ENCODE results near the gene NAA10.

Gene NAA10

DNA sequence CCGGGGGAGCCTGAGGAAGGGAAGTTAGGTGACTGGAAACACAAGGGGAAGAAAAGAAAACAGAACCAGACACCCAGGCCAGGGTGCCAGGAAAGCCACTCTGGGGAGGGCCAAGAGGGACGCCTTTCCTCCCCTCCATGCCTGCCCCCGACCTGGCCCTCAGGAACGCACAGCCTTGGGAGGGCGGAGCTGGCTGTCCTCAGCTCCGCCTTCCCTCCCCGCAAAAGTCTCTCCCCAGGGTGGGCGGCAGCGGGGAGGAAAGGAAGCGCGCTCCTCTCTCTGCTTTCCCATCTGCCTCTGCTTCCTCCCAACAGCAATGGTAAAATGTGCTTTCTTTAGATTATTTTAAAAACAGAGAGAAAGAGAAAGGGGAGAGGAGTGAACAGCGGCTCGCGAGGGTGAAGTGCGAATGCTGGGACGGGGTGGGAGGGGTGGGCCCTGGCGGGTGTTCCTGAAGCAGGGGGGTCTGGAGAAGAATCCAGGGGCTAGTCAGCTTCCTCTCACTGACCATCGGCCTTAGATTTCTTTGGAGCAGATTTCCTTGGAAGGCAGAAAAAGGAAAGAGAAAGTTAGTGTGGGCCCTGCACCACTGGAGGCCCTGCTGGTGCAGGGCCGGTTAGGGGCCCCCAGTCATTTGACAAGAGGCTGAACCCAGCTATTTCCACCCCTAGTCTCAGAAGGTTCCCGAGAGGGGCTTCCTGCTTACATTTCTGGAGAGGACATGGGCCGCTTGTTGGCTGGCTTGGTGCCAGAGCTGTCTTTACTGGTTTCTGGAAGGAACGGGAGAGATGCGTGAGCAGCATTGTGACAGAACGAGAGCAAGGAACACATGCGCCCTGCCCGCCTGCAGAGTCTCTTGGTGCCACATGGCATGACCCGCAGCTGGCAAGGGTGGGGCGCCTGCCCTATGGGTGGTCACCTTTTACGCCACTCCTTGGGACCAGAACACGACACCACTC is 14.3 kb upstream of the NAA10 start:
- no peak for DNase-seq (ENCODE audit: low read depth)

DNA sequence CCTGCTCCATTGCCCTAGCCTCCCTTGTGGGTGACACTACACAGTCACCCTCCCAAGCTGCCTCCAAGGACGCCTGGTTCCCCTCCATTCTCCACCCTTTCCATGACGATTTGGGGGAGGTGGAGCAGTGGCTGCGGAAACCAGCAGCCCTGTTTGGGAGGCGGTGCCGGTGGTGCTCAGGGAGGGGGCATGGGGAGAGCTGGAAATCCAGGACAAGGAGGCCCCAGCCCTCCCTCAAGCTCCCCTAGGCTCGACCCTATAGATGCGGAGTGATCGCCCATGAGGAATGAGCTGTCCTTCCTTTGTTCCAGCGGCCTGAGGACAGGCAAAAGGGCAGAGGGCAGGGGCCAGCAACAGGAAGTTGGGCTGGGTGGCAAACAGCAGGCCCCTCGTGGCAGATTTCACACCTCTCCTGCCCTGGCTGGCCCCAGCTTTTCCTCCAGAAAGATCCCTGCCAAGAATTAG is 13.2 kb upstream of the NAA10 start:
- no peak for DNase-seq (ENCODE audit: low read depth)

GRCh38 chrX:153947009-153947769 is 12.4 kb upstream of the NAA10 start:
- DNase-seq (ENCODE audit: low read depth) = peak; percentile 44

GRCh38 chrX:153945956-153946943 is 11.4 kb upstream of the NAA10 start:
- no peak for DNase-seq (ENCODE audit: low read depth)

GRCh38 chrX:153944800-153945150 is 9.9 kb upstream of the NAA10 start:
- no peak for DNase-seq (ENCODE audit: low read depth)

- no peak for DNase-seq (ENCODE audit: low read depth)
Observed at GRCh38 chrX:153944140-153944799, 9.4 kb upstream of the NAA10 start, which contains the start of gene RENBP. Gene RENBP, minus strand, starts transcription at chrX:153944643. Its CDS starts 33 bp downstream, at chrX:153944610.

DNA sequence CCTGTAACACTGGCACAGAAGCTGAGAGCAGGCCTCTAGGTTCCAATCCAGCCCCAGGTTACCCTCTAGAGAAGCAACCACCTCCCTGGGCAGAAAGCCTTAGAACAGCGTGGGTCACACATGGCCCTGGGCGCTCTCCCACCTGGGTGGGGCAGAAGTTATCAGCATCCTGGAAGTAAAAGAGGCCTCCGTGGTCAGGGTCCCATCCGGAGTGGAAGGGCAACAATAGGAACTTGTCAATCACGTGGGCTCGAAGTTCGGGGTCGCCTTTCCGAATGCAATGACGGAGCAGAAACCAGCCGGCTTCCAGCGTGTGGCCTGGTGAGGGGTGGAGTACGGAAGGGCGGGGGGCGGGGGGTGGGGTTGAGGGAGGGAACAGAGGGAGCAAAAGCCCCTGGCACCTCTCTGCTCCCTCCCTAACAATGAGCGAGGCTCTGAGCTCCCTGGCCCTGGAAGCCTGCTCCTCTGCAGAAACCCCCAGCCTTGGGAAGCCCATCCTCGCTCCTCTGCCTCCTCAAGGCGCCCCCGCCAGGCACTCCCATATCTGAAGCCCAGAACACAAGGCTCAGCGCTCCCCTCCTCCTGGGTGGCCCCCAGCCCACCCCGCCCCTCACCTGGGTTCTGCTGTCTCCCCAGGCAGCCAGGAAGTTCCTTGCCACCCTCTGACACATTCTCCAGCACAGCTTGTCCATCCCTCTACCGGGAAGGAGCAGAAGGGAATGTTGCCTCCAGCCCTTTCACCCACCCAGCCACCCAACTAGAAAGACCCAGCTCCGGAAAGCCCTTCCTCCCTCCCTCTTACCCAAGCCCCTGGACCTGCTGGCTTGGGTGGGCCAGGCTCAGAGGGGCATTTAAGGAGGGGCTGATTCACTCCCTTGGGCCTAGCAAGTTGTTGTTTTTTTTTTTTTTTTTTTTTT is 6.8 kb upstream of the NAA10 start:
- DNase-seq (ENCODE audit: low read depth) = no peak

DNA sequence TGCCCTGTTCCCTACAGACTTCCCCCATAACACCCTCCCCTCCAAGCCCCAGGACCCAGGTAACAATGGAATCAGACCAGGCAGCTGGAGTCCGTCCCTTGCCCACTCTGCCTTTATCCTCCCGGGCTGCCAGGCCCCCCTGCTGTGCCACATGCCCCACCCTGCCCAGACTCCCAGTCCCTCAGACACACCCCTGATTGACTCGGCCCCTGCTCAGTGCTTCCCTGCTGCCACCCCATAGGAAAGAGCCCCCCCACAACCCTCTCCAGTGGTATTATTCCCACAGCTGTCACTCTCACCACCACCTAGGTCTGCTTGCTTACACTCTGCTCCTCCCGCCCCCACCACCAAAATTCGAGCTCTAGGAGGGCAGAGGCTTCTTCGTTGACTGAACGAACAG is 4.7 kb upstream of the NAA10 start:
- no peak for DNase-seq (ENCODE audit: low read depth)

DNA sequence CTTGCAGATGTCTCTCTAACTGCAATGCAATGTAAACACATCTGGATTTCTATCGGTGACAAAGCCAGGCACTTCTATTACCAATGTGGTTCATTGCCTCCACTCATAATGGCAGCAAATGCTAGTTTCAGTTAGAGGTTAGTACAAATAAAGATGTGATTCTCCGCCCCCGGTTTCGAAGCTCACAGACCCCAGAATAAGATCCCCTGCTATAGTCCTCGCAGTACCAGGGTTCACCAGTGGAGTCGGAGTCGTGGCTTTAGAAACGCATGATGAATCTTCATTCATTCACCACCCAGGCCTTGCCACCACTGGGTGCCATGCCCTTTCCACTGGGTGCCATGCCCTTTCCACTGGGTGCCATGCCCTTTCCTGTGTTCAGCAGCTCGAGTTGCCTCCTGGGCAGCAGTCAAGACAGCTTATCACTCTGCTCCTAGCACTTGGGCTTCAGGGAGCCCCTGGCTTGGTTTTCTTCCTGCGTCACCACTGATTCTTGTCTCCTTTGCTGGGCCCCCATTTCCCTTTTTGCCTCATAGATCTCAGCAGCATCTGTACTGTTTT is 3.5 kb upstream of the NAA10 start:
- no peak for DNase-seq (ENCODE audit: low read depth)

DNA sequence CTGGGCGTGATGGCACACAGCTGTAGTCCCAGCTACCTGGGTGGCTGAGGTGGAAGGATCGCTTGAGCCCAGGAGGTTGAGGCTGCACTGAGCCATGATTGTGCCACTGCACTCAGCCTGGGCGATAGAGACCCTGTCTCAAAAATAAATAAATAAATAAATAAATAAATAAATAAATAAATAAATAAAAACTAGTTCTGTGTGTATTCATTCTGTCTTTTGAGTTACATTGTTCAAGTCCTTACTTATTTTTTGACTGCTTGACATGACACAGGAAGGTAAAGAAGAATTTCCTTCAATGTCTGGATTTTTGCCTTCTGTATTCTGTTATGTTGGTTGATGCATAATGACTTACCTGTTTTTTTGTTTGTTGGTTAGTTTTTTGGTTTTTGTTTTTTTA is 2.2 kb upstream of the NAA10 start:
- DNase-seq (ENCODE audit: low read depth) = no peak

GRCh38 chrX:153935326-153935851 is 552 bp upstream of the NAA10 start:
- DNase-seq (ENCODE audit: low read depth) = no peak

DNA sequence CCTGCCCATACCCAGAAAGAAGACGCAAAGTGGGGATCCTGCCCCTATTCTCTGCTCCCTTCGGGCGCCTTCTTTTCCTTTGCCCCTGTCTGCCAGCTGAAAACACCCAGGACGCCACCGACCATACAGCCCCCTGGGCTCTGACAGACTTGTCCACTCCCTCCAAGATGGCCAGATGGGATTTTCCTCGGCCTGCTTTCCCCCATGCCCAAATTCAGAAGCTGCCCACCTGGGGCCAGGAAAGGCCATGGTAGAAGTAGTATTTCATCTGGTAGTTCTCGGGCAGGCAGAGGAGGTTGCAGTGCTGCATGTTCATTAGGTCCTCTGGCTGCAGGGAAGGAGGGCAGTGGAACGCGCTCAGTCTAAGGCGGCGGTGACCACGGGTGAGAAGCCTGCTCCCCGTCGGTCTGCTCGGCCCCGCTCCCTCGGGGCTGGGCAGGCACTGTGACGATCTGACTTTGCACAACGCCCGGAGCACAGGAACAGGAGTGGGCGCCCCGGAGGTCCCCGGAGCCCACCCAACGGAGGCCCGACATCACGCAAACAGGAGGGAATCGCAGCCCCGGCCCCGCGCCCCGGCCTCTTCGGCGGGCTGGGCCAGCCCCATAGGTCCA is 582 bp downstream of the NAA10 start:
- DNase-seq (ENCODE audit: low read depth) = no peak

DNA sequence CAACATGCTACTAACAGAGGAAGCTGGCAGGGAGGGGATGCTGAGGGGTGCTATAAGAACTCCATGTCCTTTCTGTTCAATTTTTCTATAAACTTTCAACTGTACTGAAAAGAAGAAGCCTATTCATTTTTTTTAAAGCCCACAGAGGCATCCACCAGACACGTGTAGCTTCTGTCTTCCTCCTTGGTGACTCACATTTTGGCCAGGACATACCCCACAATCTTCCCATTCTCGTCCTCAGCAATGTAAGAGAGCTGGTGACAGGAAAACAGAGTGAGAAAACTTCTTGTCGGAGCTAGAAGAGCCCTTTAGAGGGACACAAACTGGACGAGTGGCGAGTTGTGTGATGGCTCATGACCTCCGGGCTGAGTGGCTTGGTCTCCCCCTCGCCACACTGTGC is 1.1 kb downstream of the NAA10 start:
- no peak for DNase-seq (ENCODE audit: low read depth)

DNA sequence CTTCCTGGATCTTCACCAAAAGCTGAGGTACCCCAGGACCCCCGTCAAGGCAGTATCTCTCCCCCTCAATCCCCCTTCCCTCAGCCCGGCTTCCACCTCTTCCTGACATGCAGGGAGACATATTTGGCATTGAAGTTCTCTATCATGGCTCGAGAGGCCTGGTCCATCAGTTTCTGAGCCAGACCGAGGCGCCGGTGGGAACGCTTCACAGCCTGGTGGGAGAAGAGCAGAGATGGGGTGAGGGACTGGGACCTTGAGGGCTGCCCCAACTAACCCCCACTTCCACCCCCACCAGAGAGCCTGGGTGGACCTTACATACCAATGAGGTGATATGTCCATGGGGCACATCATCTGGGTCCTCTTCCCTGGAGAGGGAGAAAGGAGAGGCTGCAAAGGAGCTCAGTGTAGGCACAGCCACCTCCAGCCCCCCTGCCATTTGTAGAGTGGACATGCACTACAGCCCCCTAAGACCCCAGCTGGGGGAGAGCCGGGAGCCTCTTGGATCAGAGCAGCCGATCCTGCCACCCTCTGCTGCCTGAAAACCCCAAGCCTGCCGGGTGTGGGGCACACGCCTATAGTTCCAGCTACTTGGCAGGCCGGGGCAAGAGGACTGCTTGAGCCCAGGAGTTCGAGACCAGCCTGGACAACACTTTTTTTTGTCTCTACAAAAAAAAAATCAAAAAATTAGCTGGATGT is 2.5 kb downstream of the NAA10 start:
- no peak for DNase-seq (ENCODE audit: low read depth)

- DNase-seq (ENCODE audit: low read depth) = no peak
Observed at GRCh38 chrX:153931748-153932147, 3.1 kb downstream of the NAA10 start.

DNA sequence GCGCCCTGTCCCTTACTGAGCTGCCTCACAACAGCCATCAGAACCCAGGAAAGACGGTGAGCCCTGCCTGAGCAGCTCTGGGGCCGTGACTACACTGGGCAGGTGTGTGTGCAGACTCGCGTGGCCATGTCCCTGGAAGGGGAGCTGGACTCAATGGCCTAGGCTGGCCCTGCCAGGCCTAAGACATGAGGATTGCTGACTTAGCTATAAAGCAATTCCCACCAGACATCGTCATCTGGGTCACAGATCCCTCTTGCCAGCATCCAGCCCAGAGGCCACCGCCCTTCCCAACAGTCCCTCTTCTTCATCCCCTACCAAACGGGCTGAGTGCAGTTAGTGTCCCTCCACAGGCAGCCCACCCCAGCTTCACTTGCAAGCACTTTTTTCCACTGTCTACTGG is 3.7 kb downstream of the NAA10 start:
- no peak for DNase-seq (ENCODE audit: low read depth)

GRCh38 chrX:153930011-153930910 is 4.6 kb downstream of the NAA10 start:
- DNase-seq (ENCODE audit: low read depth) = no peak
